Stomach (tissue), 4 donors: Measurements from ENCODE around the gene SLC29A2.

Source experiments
- POLR2A ChIP-seq, 4 donors: fragments of 450-650 bp; IDR thresholded peaks; one replicate each; pipeline ENCODE4 v1.6.1; 2016; ENCODE audit warnings: antibody characterized with exemption in 4 of 4, control low read depth in 2 of 4, mild to moderate bottlenecking in 1 of 4, moderate library complexity in 1 of 4
- POLR2AphosphoS5 ChIP-seq, 3 donors: sonication (generic); formaldehyde crosslinking; IDR thresholded peaks; one replicate each; pipeline ENCODE4 v1.6.1; 2016; ENCODE audit warnings: antibody characterized with exemption in 3 of 3
- TF ChIP-seq, protein P1 (sequence below), 7 experiments: fragments of 450-650 bp in 4 of 7; fragments of 200-600 bp in 3 of 7; sonication (generic) in 3 of 7; IDR thresholded peaks; one replicate each; pipeline ENCODE4 v1.5.1; 2016 to 2019; ENCODE audit warnings: antibody characterized with exemption in 7 of 7, control low read depth in 2 of 7, mild to moderate bottlenecking in 1 of 7

- TF ChIP-seq, protein P1, sequence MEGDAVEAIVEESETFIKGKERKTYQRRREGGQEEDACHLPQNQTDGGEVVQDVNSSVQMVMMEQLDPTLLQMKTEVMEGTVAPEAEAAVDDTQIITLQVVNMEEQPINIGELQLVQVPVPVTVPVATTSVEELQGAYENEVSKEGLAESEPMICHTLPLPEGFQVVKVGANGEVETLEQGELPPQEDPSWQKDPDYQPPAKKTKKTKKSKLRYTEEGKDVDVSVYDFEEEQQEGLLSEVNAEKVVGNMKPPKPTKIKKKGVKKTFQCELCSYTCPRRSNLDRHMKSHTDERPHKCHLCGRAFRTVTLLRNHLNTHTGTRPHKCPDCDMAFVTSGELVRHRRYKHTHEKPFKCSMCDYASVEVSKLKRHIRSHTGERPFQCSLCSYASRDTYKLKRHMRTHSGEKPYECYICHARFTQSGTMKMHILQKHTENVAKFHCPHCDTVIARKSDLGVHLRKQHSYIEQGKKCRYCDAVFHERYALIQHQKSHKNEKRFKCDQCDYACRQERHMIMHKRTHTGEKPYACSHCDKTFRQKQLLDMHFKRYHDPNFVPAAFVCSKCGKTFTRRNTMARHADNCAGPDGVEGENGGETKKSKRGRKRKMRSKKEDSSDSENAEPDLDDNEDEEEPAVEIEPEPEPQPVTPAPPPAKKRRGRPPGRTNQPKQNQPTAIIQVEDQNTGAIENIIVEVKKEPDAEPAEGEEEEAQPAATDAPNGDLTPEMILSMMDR (IDR thresholded peaks at IDR 0.05): no peak
- no peak for TF ChIP-seq POLR2A (IDR thresholded peaks at IDR 0.05)
- TF ChIP-seq POLR2AphosphoS5 (IDR thresholded peaks at IDR 0.05): no peak
Measured at GRCh38 chr11:66419825-66420224, 48.3 kb upstream of the SLC29A2 start.
